Eye (tissue), 1 donor: ENCODE data around the gene KCNK1.
A peak's percentile ranks its signal among the peaks of the same experiment; 100 is the strongest.
"Not testable (repeated sequence)": the region's sequence is repeated elsewhere in the genome, so short reads cannot be mapped to it uniquely, and the experiment has no call there.

ENCODE experiments used
- DNase-seq: peaks from one replicate; pipeline ENCODE4 v3.0.0-alpha.2; 2015

KCNK1 gene

GRCh38 chr1:233608988-233609387, 4.9 kb upstream of the KCNK1 start:
- DNase-seq: no peak

DNA sequence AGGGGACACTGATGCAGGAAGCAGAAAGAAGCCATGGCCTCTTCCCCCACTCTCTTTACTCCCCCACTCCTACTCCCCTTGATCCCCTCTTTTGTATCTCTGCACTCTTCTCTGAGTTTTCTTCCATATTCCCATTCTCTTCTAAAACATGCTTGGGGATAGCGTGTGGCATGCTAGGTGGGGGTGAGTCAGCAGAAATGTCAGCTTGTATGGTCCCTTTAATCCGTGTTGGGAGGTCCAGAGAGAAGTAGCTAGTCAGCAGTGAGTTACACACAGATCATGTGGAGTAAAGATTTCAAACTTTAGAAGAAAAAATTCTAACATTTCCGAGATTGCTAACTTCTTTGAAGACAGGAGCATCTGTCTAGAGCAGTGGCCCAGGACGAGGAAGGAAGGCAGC, 4.0 kb upstream of the KCNK1 start:
- no peak for DNase-seq

DNA sequence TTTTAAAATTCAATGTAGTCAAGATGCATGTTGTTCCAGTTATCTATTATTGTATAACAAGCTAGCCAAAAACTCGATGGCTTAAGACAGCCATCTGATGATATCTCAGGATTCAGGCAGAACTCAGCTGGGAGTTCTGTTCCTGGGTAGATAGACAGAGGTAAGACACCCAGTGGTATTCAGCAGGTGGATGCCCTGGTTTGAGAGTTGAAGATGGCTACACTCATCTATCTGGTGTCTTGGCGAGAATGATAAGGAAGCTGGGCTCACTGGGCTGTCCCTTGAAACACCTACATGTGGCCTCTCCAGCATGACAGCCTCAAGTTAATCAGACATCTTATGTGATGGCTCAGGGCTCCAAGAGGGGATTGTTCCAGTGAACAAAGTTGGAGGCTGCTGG, 3.3 kb upstream of the KCNK1 start:
- DNase-seq: no peak

GRCh38 chr1:233611363-233611762, 2.5 kb upstream of the KCNK1 start:
- peak; percentile 27 for DNase-seq

GRCh38 chr1:233614173-233614742, 352 bp downstream of the KCNK1 start:
- peak; percentile 82 for DNase-seq

DNA sequence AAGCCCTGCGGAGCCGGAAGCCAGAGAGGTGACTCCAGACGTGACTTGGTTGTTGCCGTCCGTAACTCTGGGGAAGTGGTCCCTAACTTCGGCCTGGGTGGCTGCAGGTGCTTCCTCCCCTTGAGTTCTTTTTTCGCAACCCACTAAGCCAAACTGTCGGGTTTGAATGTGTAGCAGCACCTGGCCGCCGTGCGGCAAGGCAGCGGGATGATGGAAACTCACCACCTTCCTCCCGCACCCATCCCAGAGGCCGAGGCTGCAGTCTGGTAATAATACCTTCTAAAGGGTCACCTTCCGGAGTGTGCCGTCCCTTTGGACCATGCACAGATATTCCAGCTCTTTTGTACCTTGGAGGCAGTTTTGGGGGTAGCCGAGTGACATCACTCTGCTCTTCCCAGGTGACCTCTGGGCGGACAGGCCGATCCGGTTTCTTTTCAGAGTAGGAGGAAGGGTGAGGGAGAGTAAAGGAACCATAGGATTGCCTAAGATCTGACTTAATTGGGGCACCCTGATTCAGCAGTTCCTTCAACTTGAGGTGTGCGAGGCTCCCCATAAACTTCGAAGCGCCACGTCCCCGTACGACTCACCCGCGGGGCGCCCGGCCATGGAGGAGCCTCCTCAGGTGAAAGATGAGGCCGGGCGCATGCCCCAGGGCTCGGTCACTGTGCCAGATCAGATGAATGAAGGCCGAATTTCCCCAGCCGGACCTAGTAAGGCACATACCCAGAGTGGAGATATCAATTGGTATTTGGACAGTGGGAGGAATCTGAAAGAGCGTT, 1.0 kb downstream of the KCNK1 start:
- DNase-seq: peak; percentile 46

DNA sequence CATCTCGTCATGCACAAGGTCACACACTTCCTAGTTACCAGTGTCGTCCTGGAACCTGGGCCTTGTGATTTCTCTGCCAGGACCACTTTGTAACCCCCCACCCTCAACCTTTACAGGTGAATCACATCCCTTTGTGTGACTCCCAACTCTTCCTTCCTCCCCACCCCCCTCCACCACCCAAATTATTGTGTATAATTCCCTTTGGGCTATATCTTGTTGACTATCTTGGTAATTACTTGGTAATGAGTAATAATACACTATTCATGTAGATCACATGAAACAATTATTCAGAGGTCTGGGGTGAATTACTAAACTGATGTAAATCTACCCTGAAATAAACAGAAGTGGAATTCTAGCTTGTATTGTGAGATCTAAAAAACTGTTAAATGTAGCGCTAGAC, 1.7 kb downstream of the KCNK1 start:
- DNase-seq: no peak

GRCh38 chr1:233617025-233617424, 3.1 kb downstream of the KCNK1 start:
- no peak for DNase-seq

DNA sequence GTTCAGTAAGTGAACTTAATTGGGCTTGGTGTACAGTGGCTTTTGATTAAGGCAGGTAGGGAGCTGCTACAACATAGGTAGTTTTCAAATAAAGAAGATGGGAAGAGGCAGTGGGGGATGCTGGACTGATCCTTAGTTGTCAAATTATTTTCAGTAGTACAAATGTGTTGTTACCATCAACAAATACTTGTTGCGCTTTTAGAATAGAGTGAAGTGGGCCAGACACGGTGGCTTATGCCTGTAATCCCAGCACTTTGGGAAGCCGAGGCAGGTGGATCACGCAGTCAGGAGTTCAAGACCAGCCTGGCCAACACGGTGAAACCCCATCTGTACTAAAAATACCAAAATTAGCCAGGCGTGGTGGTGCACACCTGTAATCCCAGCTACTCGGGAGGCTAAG, 5.5 kb downstream of the KCNK1 start:
- DNase-seq: not testable (repeated sequence)

DNA sequence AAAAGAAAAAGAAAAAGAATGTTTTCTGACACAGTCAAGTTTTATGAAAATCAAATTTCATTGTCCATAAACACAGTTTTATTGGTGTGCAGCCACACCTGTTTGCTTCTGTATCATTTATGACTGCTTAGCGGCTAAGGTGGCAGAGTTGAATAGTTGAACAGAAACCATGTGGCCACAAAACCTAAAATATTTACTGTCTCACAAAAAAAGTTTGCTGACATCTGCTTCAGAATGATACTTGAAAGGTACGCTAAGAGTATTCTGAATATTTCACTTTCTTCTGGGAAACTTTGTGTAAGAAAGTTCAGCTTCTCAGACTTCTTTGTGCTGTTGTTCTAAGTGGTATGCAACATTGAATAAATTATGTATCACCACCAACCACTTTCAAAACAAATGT, 6.2 kb downstream of the KCNK1 start:
- no peak for DNase-seq

DNA sequence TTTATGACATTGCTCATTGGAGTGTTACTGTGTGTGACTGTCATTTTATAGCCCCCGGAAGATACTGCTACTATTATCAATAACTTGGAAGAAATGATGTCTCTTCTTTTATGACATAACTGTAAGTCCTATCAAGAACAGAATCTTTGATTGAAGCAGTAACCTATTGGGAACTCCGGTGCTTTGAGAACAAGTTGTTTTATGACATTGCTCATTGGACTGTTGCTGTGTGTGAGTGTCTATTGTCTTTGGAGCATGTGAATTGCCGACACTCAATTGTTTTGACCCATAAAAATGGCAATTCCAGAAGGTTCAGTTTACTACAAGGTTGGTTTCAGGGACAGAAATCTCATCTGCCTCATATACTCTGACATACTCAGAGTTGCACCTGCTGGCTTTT, 8.0 kb downstream of the KCNK1 start:
- DNase-seq: no peak

GRCh38 chr1:233624289-233624688, 10.4 kb downstream of the KCNK1 start:
- DNase-seq: no peak

- no peak for DNase-seq
These were observed 11.2 kb downstream of the KCNK1 start for GRCh38 chr1:233625087-233625486.

DNA sequence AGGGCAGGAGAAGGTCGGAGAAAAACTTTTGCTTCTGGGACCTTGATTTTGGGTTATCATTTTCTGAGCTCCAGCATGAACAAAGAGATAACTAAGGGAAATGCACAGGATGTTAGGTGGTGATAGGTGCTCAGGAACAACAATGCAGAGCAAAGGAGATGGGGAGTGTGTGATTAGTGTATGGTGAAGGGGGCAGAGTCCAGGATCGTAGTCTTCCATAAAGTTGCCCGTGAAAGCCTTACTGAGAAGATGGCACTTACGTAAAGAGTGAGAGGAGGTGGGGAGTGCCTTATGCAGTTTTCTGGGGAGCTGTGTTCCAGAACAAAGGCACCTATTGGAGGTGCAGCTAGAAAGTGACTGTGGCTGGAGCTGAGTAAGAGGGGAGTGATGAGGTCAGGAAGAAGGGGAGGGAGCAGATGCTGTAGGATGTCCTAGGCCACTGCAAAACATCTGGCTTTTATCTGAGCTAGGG, 11.6 kb downstream of the KCNK1 start:
- no peak for DNase-seq

DNA sequence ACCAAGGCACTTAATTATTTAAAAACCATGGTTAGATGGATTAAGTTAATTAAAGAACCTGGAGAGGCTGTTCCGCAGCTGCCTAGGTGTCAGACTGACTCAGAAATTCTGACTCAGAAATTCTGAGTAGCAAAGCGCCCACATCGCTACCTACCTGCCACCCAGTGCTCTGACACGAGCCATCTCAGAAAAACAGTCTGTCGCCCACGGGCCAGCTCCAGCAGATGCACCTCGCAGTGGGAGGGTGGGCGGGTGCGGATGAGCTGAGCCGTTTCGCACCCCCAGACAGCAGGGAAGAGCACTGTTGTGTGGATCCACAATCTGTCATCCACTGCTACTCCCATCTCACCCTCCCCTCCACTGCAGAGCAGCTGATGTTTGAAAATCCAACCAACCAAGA, 13.5 kb downstream of the KCNK1 start:
- no peak for DNase-seq

GRCh38 chr1:233627823-233628222, 13.9 kb downstream of the KCNK1 start:
- no peak for DNase-seq

DNA sequence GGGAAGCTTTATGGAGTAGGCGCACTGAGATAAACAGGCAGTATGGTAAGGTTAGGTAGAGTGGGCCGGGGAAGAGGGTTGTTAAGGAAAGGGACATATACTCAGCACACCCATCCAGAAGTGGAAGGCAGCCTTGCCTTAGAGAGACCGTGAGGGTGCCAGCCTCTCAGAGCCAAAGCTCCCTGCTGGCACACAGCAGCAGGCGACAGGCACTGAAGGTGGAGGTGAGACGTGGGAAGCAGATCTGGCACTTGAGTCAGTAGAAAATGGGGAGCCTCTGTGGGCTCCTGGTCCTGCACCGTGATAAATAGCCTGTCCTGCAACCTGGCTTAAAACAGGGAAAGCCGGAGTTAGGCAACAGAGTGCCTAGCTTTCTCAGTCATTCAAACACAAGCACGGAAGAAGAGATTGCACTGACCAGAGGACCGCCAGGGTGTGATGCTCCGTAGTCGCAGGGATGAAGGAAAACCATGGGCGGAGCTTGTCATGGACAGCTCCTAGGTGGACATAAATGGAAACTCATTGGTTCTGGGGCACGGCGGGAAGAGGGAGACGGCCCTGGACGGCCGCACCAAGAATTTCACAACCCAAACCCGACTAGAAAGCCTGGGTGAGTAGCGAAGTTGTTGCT, 15.5 kb downstream of the KCNK1 start:
- DNase-seq: no peak

GRCh38 chr1:233631810-233632405, 18.0 kb downstream of the KCNK1 start:
- peak; percentile 82 for DNase-seq

- no peak for DNase-seq
These were observed 18.5 kb downstream of the KCNK1 start for GRCh38 chr1:233632436-233632835.

DNA sequence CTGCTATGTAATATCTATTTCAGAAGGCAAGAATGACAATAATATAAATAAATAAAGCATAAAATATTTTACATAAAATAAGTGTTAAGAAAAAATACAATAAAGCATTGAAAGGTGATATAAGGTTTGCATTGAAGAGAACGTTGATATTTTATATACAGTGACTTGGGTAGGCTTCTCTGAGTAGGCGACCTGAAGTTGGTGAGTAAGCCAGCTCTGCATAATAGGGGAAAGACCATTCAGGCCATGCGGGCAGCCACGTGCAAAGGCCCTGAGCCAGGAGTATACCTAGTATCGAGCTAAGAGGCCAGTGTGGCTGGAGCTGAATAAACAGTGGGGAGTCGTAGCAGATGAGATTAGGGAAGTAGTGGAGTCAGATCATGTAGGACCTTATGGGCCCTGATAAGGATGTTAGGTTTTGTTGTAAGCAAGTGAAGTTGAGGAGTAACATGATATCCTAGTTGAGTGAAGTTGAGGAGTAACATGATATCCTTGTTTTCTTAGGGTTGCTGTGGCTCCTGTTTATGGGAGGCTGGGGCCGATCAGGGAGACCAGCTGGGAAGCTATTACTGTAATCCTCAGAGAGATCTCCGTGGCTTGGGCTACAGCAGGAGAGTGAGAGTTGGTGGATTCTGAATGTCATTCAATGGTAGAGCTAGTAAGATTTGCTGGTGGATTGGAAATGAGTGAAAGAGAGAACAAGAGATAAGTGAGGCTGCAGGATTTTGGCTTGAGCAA, 22.0 kb downstream of the KCNK1 start:
- no peak for DNase-seq

DNA sequence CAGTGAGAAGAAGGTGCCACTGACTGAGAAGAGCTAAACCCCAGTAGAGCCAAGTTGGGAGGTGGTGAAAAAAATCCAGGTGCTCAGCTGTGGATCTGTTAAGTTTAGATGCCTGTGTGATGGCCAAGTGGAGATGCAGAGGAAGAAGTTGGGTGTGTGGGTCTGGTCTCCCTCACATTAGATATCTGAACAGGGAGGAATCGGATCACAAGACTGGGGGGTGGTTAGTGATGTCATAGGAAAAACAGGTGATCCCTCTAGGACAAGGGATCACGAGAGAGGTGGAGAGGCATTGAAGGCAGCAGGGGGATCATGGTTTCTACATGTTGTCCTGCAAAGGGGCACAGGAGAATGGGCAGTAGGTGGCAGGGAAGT, 22.6 kb downstream of the KCNK1 start:
- DNase-seq: no peak

DNA sequence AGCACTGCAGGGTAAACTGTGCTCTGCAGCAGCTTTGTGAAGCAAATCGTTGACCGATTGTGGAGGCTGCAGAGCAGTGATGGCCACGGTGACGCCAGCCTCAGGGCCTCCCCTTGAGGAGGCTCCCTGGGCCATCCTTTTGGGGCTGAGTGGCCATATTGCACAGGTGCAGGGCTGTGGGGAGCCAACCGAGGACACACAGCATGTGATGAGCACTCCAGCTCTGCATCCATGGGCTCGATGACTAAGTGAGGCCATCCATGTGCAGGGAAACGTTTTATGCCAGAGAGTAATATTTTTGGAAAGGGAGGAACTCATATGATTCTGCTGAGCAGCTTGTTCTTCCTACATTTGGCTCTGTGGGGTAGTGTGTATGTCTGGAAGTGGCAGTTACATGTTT, 24.6 kb downstream of the KCNK1 start:
- DNase-seq: no peak

DNA sequence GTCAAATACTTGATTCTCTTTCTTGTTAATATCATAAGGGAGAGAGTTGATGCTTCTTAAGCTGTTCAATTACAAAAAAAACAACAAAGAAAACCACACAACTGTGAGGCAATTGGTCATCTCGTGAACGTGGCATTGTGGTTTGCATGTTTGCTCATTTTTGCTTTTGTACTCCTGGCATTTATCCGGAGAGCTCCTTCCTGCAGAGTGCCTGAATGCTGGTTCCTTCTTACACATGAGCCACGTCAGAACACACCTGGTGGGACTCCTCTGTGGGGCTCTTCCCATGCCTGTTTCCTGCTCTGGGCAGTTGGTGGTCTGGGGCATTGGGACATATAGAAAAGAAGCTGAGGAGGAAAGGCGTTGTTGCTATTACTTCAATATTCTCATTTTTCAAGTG, 25.7 kb downstream of the KCNK1 start:
- DNase-seq: no peak
